ENCODE measurements around the gene WHRN.

The WHRN gene

DNA sequence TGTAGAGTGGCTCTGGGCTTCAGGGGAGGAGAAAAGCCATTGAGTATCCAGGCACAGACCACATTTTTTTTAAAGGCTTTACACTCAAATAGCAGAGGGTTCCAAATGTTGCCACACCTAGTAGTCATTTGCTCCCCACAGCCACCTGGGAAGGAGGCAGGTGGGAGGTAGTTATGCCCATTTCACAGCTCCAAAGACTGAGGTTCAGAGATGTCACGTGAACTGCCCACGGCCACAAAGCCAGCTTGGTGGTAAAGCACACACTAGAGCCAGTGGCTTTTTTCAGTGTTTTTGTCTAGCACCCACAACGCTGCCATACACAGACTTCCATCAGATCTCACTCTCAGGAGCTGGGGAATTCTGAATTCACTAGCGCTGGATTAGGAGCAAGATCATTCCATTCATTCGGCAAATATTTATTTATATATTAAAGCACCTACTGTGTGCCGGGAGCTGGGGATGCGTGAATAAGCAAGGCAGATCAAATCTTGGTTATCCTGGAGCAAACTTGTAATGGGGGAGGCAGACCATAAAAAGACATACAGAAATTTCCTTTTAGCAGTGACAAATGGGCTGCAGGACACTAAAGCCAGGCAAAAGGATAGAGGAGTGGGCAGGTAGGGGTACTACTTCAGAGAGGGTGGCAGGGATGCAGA is 7.4 kb downstream of the WHRN start:
- H3K9me3 ChIP-seq, result no peaks in the 10 kb centered on the region
- H3K27me3 ChIP-seq, result peaks cover 86% of the 10 kb centered on the region
- TF ChIP-seq, protein P1, sequence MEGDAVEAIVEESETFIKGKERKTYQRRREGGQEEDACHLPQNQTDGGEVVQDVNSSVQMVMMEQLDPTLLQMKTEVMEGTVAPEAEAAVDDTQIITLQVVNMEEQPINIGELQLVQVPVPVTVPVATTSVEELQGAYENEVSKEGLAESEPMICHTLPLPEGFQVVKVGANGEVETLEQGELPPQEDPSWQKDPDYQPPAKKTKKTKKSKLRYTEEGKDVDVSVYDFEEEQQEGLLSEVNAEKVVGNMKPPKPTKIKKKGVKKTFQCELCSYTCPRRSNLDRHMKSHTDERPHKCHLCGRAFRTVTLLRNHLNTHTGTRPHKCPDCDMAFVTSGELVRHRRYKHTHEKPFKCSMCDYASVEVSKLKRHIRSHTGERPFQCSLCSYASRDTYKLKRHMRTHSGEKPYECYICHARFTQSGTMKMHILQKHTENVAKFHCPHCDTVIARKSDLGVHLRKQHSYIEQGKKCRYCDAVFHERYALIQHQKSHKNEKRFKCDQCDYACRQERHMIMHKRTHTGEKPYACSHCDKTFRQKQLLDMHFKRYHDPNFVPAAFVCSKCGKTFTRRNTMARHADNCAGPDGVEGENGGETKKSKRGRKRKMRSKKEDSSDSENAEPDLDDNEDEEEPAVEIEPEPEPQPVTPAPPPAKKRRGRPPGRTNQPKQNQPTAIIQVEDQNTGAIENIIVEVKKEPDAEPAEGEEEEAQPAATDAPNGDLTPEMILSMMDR (IDR thresholded peaks at IDR 0.05; ENCODE audit: low read depth, low read length), result no peak
- no peak overlapping the region for H3K4me3 ChIP-seq (ENCODE audit: low read depth, low read length)
- H3K4me1 ChIP-seq, result no peaks in the 10 kb centered on the region
- no peak for DNase-seq
- H3K36me3 ChIP-seq, result no peaks in the 10 kb centered on the region

DNA sequence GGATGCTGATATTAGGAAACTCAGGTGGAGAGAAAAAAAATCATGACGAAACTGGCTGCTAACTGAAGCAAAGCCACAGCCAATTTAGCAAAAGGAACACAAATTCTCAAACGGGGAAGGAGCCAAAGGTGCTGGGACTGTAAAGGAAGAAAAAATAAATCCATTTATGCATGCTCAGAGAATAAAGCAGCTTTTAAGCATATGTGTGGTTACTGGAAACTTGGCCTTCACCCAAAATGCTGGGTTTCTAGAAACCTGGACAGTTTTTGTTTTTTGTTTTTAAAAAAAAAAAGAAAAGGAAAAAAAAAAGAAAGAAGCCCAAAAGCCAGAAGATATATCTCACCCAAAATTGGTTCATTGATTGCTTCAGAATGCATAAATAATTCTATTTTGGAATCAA is 8.0 kb downstream of the WHRN start:
- DNase-seq, result no peak
- H3K9me3 ChIP-seq, result no peaks in the 10 kb centered on the region
- no peaks in the 10 kb centered on the region for H3K4me1 ChIP-seq
- H3K4me3 ChIP-seq (ENCODE audit: low read depth, low read length), result no peak overlapping the region
- TF ChIP-seq, protein P1 (IDR thresholded peaks at IDR 0.05; ENCODE audit: low read depth, low read length), result no peak
- H3K27me3 ChIP-seq, result peaks cover 86% of the 10 kb centered on the region
- no peaks in the 10 kb centered on the region for H3K36me3 ChIP-seq

DNA sequence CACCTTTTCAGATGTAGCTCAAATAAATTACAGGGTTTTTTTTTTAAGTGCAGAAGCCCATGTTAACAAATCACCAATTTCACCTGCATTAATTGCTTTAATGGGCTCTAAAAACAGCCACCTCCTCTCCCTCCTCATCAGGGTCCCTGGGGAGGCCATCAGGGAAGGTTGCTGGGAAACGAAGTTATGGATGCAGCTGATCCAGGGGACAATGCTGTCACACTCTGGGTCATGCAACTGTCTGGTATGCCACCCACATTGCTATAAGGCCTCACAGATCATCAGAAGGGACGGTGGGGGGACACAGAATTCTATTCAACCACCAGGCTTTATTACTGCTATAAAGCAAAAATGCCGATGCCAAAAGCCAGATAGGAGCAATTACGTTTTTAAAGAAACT is 9.3 kb downstream of the WHRN start:
- no peak overlapping the region for H3K4me3 ChIP-seq (ENCODE audit: low read depth, low read length)
- no peak for DNase-seq
- H3K9me3 ChIP-seq, result no peaks in the 10 kb centered on the region
- TF ChIP-seq, protein P1 (IDR thresholded peaks at IDR 0.05; ENCODE audit: low read depth, low read length), result no peak
- no peaks in the 10 kb centered on the region for H3K36me3 ChIP-seq
- peaks cover 87% of the 10 kb centered on the region for H3K27me3 ChIP-seq
- no peaks in the 10 kb centered on the region for H3K4me1 ChIP-seq

DNA sequence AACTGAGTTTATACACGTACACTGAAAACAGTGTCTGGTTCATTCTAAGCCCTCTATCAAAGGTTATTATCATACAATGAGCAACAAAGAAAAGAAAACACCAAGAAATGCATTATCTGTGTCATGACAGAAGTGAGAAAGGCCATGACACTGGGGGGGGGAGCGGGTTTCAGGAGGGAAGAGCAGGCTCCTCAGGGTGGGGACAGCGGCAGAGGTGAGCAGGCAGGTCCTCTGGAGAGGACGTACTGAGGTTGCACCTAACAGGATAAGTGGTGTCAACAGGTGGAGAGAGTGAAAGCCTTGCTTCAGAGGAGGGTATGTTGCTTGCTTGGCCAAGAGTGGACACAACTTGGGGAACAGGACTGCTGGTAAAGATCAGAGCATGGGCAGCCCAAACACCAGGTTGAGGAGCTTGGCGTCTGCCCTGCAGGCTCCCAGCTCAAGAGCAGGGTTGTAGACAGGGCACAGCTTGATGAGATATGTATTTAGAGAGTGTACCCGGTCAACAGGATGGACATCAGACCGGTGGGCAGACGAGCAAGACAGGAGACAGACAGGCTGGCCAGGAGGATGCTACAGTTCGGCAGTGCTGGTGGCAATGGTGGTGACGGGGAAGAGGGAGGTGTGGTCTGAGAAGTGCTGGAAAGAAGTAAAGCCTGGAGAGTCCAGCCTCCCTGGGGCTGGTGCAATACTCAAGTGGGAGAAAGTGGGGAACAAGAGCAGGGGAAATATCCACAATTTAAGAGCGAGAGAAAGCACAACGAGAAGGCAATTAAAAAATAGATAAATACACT is 10.3 kb downstream of the WHRN start:
- no peaks in the 10 kb centered on the region for H3K36me3 ChIP-seq
- H3K4me3 ChIP-seq (ENCODE audit: low read depth, low read length), result no peak overlapping the region
- peaks cover 79% of the 10 kb centered on the region for H3K27me3 ChIP-seq
- no peak for DNase-seq
- H3K4me1 ChIP-seq, result no peaks in the 10 kb centered on the region
- TF ChIP-seq, protein P1 (IDR thresholded peaks at IDR 0.05; ENCODE audit: low read depth, low read length), result no peak
- no peaks in the 10 kb centered on the region for H3K9me3 ChIP-seq

DNA sequence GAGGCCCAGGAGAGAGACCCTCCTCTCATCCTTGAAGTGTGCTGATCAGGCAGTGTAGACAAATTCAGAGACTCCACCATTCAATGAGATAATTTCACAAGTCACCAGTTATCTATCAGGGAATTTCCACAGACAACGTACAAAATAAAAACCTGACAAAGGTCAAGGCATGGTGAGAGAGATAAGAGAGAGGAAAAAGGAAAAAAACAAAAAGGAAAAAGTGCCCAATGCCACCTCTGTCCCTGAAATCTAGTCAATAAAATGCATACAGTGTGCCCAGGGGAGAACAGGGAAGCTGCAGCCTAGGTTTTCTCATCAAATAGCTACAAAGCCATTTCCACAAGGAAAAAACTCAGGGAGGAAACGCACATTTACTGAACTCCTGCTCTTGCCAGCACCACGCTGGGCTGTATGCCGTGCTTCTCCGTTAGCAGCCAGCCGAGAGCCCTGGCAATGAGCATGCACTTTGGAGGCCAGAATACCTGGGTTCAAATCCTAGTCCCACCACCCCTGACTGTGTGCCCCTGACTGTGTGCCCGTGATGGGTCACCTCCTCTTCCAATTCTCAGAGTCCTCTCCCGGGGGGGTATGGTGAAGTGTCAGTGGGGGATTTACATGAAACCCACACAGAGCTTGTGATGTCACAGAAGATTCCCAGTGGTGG is 11.6 kb downstream of the WHRN start:
- no peaks in the 10 kb centered on the region for H3K9me3 ChIP-seq
- H3K4me1 ChIP-seq, result no peaks in the 10 kb centered on the region
- no peak for DNase-seq
- no peak overlapping the region for H3K4me3 ChIP-seq (ENCODE audit: low read depth, low read length)
- peaks cover 65% of the 10 kb centered on the region for H3K27me3 ChIP-seq
- H3K36me3 ChIP-seq, result no peaks in the 10 kb centered on the region
- TF ChIP-seq, protein P1 (IDR thresholded peaks at IDR 0.05; ENCODE audit: low read depth, low read length), result no peak
